ENCODE data around the gene LDLRAD3.

Gene LDLRAD3

GRCh38 chr11:35937111-35937510 is 6.8 kb upstream of the LDLRAD3 start:
- H3K9me3 ChIP-seq (ENCODE audit: severe bottlenecking): no peaks in the 10 kb centered on the region
- H3K4me3 ChIP-seq (ENCODE audit: low read depth, low read length): no peak overlapping the region
- H3K27ac ChIP-seq: no peak overlapping the region
- H3K27me3 ChIP-seq (ENCODE audit: insufficient read depth, low read depth, severe bottlenecking): no peaks in the 10 kb centered on the region
- DNase-seq: no peak
- no peaks in the 10 kb centered on the region for H3K36me3 ChIP-seq
- TF ChIP-seq CTCF (IDR thresholded peaks at IDR 0.05; ENCODE audit: low read depth, low read length): no peak

GRCh38 chr11:35937700-35938099 is 6.2 kb upstream of the LDLRAD3 start:
- no peaks in the 10 kb centered on the region for H3K36me3 ChIP-seq
- no peak overlapping the region for H3K4me3 ChIP-seq (ENCODE audit: low read depth, low read length)
- H3K27me3 ChIP-seq (ENCODE audit: insufficient read depth, low read depth, severe bottlenecking): no peaks in the 10 kb centered on the region
- H3K9me3 ChIP-seq (ENCODE audit: severe bottlenecking): no peaks in the 10 kb centered on the region
- DNase-seq: no peak
- TF ChIP-seq CTCF (IDR thresholded peaks at IDR 0.05; ENCODE audit: low read depth, low read length): no peak
- H3K27ac ChIP-seq: no peak overlapping the region

GRCh38 chr11:35938231-35938630 is 5.6 kb upstream of the LDLRAD3 start:
- Histone ChIP-seq H3K27ac (no peak overlapping the region), H3K9me3 (ENCODE audit: severe bottlenecking) (no peaks in the 10 kb centered on the region)
- TF ChIP-seq CTCF (IDR thresholded peaks at IDR 0.05; ENCODE audit: low read depth, low read length): no peak

GRCh38 chr11:35943309-35943708 is 553 bp upstream of the LDLRAD3 start:
- 0 out of 2 replicates have a peak, but pooled peaks cover 2% of the 10 kb centered on the region for H3K36me3 ChIP-seq
- no peaks in the 10 kb centered on the region for H3K27me3 ChIP-seq (ENCODE audit: insufficient read depth, low read depth, severe bottlenecking)
- no peak for TF ChIP-seq CTCF (IDR thresholded peaks at IDR 0.05; ENCODE audit: low read depth, low read length)
- H3K4me3 ChIP-seq (ENCODE audit: low read depth, low read length): peak overlapping the region; percentile 49
- DNase-seq: no peak
- H3K27ac ChIP-seq: peak overlapping the region; percentile 80
- H3K9me3 ChIP-seq (ENCODE audit: severe bottlenecking): no peaks in the 10 kb centered on the region

More at GRCh38 chr11:35938231-35938630, 5.6 kb upstream of the LDLRAD3 start:
- no peak overlapping the region for H3K4me3 ChIP-seq (ENCODE audit: low read depth, low read length)
- no peaks in the 10 kb centered on the region for H3K36me3 ChIP-seq
- DNase-seq: no peak
- H3K27me3 ChIP-seq (ENCODE audit: insufficient read depth, low read depth, severe bottlenecking): no peaks in the 10 kb centered on the region

GRCh38 chr11:35944503-35945136 is 758 bp downstream of the LDLRAD3 start:
- Histone ChIP-seq H3K36me3 (peaks cover 2% of the 10 kb centered on the region; the same call in 1 of the 2 replicates), H3K9me3 (ENCODE audit: severe bottlenecking) (no peaks in the 10 kb centered on the region), H3K4me3 (ENCODE audit: low read depth, low read length) (peak overlapping the region; percentile 62), H3K27ac (peak overlapping the region; percentile 69; the same call in 1 of the 2 replicates), H3K27me3 (ENCODE audit: insufficient read depth, low read depth, severe bottlenecking) (no peaks in the 10 kb centered on the region)
- TF ChIP-seq CTCF (IDR thresholded peaks at IDR 0.05; ENCODE audit: low read depth, low read length): no peak
- no peak for DNase-seq

- Histone ChIP-seq H3K27ac (no peak overlapping the region), H3K9me3 (ENCODE audit: severe bottlenecking) (no peaks in the 10 kb centered on the region), H3K27me3 (ENCODE audit: insufficient read depth, low read depth, severe bottlenecking) (no peaks in the 10 kb centered on the region), H3K4me3 (ENCODE audit: low read depth, low read length) (peak overlapping the region; percentile 62), H3K36me3 (peaks cover 2% of the 10 kb centered on the region; the same call in 1 of the 2 replicates)
- no peak for TF ChIP-seq CTCF (IDR thresholded peaks at IDR 0.05; ENCODE audit: low read depth, low read length)
- DNase-seq: no peak
Observed at GRCh38 chr11:35945137-35945518, 1.3 kb downstream of the LDLRAD3 start.

Data from WERI-Rb-1 (cell line).